Measurements from ENCODE around the gene EVC.
"Not testable (repeated sequence)": the region's sequence is repeated elsewhere in the genome, so short reads cannot be mapped to it uniquely, and the experiment has no call there.

The EVC gene

DNA sequence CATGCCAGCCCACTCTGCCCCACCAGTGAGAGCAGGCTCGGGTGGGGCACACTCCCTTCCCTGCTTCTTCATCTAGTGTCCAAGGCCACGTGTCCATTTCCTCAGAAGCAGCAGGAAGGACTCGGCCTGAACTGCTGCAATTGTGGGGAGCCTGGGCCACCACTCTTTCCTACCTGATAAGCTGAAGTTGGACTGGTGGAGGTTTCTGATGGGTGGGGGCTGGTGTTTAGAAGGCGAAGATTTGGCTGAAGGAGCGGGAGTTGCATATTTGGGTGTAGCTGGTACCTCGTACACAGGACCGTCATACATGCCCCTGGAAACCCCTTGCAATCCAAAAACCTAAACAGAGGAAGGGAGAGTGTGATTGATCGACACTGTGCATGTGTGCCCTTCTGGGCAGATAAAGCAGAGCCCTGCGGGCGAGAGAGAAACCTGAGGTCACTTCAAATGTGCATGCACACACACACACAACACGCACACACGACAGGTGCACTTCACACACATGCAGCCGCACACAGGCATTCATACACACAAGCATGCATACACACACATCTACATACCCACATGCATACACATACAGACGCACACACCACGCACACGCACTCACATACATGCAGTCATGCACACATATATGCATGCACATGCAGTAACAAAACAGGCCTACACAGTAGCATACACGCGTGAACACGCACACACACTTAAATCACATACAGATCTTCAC, 114.5 kb downstream of the EVC start:
- Mint-ChIP-seq H3K4me1 (ENCODE audit: low read depth) (peaks cover 4% of the 10 kb centered on the region), H3K27me3 (peaks cover 6% of the 10 kb centered on the region), H3K9me3 (no peaks in the 10 kb centered on the region), H3K27ac (no peak overlapping the region), H3K36me3 (ENCODE audit: low read depth) (no peaks in the 10 kb centered on the region), H3K4me3 (no peak overlapping the region)
- no peak for DNase-seq

DNA sequence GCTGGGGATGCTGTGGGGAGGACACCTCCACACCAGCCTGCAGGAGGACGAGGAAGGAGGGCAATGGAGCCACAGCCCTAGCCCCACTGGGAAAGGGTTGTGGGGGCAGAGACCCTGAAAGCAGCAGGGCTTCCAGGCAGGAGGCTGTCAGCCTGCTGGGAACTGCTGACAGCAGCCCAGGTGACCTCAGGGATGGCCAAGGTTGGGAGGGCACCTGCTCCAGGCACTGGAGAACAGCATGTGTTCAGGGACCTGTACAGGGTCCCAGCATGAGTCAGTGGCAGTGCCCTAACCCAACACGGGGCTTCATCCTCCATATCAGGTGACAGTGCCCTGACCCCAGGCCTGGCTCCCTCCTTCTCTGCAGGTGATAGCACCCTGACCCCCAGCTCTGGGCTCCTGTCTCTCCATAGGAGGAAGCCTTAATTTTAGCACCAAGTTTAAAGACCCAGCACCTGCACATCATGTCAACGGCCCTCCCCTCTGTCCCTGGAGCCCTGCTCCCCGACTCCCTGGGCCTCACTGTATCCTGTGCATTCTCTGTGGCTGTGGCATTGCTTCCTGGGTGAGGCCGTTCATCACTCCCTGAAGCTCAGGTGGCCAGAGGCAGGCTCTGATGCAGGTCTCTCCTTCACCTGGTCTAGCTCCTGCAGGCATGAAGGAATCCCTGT, 115.6 kb downstream of the EVC start:
- Mint-ChIP-seq H3K36me3 (ENCODE audit: low read depth) (no peaks in the 10 kb centered on the region), H3K27me3 (peaks cover 6% of the 10 kb centered on the region), H3K27ac (no peak overlapping the region), H3K9me3 (no peaks in the 10 kb centered on the region), H3K4me3 (no peak overlapping the region), H3K4me1 (ENCODE audit: low read depth) (peaks cover 4% of the 10 kb centered on the region)
- DNase-seq = no peak

DNA sequence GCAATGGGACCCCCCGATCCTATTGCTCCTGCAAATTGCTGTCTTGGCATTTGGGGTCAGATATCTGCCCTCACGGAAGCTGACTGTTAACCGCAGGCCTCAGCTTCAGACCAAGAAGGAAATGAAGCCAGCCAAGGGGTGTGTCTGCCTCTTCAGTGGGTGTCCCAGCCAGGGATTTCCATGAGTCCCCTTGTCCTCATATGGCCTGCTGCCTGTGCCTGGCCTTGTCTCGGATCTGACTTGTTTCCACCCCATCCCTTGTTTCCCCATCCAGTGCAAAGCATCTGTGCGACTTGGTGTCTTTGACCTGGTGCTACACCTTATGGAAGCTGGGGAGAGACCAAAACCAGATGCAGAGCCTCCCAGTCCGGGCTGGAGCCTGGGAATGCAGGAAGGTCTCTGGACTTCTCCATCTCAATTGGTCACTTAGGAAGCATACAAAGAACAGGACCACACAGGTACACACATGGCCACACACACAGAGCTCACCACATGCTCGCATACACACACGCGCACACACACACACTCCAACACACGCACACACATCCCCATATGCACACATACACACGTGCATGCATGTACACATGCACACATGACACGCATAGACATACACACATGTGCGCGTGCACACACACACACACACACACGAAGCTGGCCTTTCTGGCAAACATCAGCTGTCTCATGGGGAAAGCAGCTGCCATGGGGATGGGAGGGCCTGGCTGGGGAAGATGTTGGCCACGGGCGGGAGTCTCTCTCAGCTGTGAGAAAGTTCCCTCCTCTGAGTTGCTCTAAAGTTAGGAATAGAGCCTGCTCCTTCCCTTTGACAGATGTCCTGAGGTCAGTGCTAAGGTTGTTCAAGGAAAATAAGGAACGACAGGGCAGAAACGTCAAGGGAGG, 116.4 kb downstream of the EVC start:
- Mint-ChIP-seq H3K4me1 (ENCODE audit: low read depth) (peaks cover 4% of the 10 kb centered on the region), H3K4me3 (no peak overlapping the region), H3K27me3 (peaks cover 6% of the 10 kb centered on the region), H3K27ac (no peak overlapping the region), H3K9me3 (no peaks in the 10 kb centered on the region), H3K36me3 (ENCODE audit: low read depth) (no peaks in the 10 kb centered on the region)
- DNase-seq = no peak

DNA sequence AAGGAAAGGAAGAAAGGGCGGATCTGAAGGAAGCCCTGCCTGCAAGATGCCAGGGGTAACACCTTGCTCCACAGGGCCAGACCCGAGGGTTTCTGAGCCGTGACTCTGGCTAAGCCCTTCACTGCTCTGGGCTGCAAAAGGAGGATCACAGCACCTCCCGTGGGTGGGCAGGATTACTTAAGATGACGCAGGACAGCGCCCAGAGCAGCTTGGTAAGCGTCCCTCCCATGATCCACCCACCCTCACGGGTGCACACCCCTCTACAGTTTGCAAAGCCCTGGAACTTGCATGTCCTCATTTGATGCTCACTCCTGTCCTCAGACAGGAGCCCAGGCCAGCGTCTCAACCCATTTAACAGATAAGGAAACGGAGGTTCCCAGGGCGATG, 117.0 kb downstream of the EVC start:
- Mint-ChIP-seq H3K27me3 (peaks cover 6% of the 10 kb centered on the region), H3K9me3 (no peaks in the 10 kb centered on the region), H3K36me3 (ENCODE audit: low read depth) (no peaks in the 10 kb centered on the region), H3K27ac (no peak overlapping the region), H3K4me1 (ENCODE audit: low read depth) (peaks cover 4% of the 10 kb centered on the region), H3K4me3 (no peak overlapping the region)
- DNase-seq = no peak

DNA sequence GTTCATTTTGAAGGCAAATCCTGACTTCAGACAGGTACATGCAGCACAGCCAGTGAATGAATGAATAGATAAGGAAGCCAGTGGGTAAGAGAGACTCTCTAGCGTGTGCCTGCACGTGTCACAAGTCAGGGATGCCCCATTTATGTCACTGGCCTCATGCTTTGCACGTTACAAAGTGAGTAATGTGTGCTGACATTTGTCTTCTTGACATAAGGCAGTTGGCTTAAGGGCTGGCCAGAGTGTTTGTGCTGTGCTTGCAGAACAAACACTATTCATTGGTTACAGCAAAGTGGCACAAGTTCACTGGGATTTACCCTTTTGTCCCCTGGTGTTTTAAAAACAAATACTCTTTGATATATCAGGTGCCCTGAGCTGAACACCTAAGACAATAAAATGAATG, 125.9 kb downstream of the EVC start:
- Mint-ChIP-seq H3K27me3 (peaks cover 4% of the 10 kb centered on the region), H3K27ac (no peak overlapping the region), H3K4me1 (ENCODE audit: low read depth) (no peaks in the 10 kb centered on the region), H3K4me3 (no peak overlapping the region), H3K36me3 (ENCODE audit: low read depth) (no peaks in the 10 kb centered on the region), H3K9me3 (no peaks in the 10 kb centered on the region)
- DNase-seq = no peak

DNA sequence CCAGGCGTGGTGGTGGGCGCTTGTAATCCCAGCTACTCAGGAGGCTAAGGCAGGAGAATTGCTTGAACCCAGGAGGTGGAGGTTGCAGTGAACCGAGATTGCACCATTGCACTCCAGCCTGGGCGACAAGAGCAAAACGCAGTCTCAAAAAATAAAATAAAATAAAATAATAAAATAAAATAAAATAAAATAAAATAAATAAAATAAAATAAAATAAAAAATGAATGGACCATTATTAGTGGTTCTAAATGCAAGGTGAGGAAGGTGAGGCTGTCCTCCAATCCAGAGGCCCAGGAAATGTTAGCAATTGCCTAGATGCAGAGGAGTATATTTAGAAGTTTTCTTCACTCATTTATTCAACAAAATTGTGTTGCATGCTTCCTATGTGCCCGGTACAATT, 126.5 kb downstream of the EVC start:
- not testable (repeated sequence) for H3K27ac Mint-ChIP-seq; H3K4me3 Mint-ChIP-seq; H3K9me3 Mint-ChIP-seq; H3K4me1 Mint-ChIP-seq (ENCODE audit: low read depth); H3K27me3 Mint-ChIP-seq; DNase-seq; H3K36me3 Mint-ChIP-seq (ENCODE audit: low read depth)

DNA sequence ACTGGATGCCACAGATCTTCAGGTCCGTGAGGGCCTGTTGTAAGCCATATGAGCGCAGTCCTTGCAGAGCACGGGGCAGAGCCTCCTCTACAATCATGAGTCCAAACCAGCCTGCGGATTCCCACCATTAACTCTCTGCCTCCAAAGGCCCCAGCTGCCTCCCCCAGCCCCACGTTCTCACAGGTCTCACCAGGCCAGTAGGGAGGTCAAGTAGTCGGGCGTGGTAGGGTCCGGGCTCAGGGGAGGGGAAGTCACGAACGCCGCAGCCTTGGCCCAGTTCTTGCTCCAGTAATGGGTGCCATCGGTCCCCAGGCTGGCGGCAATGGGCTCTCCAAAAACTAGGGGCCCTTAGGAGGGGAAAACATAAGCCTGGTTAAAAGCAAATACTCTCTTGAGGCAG, 128.3 kb downstream of the EVC start:
- DNase-seq = no peak
- H3K27me3 Mint-ChIP-seq = no peaks in the 10 kb centered on the region
- H3K9me3 Mint-ChIP-seq = no peaks in the 10 kb centered on the region
- no peaks in the 10 kb centered on the region for H3K36me3 Mint-ChIP-seq (ENCODE audit: low read depth)
- H3K4me3 Mint-ChIP-seq = no peak overlapping the region
- H3K4me1 Mint-ChIP-seq (ENCODE audit: low read depth) = no peaks in the 10 kb centered on the region
- no peak overlapping the region for H3K27ac Mint-ChIP-seq

DNA sequence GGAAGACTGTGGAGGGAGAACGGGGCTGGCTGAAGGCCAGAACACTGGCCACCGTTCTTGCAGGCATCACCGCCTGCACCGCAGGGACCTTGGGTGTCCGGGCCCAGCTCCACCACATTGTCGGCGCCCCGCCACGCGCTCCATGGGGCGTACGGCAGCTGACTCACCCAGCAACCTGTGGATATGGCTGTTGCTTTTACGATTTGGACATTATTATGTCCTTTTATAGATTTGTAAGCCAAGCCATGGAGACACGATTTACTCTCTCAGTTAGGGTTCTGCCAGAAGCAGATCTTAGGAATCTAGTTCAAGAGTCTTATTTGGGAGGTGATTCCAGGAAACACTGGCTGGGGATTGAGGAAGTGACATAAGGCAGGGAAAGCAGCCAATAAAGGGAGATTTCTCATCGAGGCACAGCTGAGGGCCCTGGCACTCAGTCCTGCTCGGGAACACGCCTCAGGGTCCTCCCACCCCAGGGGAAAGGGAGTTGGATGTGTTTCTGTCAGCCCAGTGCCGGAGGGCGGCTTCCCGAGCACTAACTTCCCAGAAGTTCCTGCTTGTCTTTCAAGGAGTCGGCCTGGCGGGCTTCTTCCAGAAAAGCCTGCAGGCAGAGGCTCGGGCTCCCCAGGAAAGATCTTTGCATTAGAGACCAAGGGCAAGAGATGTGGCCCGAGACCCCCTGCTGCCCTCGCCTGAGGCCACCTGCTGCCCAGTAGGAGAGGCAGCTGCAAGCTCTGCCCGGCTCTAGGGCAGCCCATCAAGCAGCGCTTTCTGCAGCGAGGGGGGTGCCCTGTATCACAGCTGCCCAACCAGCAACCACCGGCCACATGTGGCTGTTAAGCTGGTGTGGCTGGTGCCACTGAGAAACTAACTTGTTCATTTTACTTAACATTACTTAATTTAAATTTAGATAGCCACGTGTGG, 129.0 kb downstream of the EVC start:
- Mint-ChIP-seq H3K36me3 (ENCODE audit: low read depth) (no peaks in the 10 kb centered on the region), H3K9me3 (no peaks in the 10 kb centered on the region), H3K27me3 (no peaks in the 10 kb centered on the region), H3K27ac (no peak overlapping the region), H3K4me3 (no peak overlapping the region), H3K4me1 (ENCODE audit: low read depth) (no peaks in the 10 kb centered on the region)
- DNase-seq = no peak

DNA sequence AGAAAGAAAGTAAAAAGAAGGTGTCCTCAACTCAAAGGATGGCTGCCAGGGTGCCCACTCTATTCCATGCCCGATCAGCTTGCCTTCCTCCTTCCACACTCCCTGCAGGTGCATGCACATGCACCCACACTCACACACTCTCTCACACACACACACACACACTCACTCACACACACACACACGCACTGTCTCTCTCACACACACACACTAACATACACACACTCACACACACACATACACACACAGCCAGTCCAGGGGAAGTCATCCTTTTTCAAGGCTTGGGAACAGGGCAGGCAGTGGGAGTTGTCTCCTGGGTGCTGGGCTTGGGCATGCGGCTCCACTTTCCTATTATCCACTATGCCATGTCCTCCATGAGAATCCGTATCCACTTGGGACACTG, 131.5 kb downstream of the EVC start:
- no peaks in the 10 kb centered on the region for H3K9me3 Mint-ChIP-seq
- no peak overlapping the region for H3K4me3 Mint-ChIP-seq
- no peaks in the 10 kb centered on the region for H3K4me1 Mint-ChIP-seq (ENCODE audit: low read depth)
- H3K27me3 Mint-ChIP-seq = peaks cover 3% of the 10 kb centered on the region
- no peak overlapping the region for H3K27ac Mint-ChIP-seq
- no peak for DNase-seq
- no peaks in the 10 kb centered on the region for H3K36me3 Mint-ChIP-seq (ENCODE audit: low read depth)

DNA sequence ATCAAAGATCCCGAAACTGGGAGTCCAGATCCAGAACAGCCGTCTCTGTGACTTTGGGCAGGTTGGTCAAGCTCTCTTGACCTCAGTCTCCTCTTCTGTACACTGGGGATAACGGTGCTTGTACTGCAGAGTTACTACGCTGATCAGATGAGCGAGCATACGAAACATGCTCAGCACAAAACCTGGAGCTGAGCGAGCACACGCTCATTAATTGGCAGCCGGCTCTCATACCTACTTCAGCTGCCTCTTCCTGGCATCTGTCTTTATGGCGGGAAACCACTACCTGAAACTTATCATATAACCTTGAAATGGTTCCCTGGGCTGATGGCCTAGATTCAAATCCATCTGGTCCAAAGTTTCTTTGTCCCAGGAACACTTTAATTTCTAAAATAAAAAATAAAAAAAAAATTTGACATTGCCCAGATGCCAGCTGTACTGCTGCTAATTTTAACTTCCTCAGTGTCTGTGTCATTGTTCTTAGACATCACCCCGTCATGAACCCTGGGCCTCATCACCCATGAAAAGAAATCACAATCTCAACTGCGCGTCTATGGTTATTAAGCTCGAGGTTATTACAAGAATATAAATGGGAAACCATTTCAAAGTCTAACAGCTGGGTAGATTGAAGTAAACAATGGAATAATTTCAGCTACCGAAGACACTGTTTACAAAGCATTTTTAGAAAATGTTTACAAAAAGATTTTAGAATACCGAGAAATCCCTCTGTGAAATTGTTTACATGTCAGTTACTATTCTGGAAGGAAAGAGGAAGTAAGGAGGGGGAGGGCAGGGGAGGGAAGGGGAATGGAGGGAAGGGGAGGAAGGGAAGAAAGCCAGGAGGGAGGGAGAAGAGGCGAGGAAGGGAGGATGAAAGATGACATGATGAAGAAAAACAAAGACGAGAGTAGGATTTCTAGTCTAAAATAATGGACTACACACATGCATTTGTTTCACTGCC, 132.9 kb downstream of the EVC start:
- Mint-ChIP-seq H3K4me3 (no peak overlapping the region), H3K27me3 (peaks cover 10% of the 10 kb centered on the region), H3K9me3 (no peaks in the 10 kb centered on the region), H3K36me3 (ENCODE audit: low read depth) (no peaks in the 10 kb centered on the region), H3K4me1 (ENCODE audit: low read depth) (no peaks in the 10 kb centered on the region), H3K27ac (no peak overlapping the region)
- no peak for DNase-seq

DNA sequence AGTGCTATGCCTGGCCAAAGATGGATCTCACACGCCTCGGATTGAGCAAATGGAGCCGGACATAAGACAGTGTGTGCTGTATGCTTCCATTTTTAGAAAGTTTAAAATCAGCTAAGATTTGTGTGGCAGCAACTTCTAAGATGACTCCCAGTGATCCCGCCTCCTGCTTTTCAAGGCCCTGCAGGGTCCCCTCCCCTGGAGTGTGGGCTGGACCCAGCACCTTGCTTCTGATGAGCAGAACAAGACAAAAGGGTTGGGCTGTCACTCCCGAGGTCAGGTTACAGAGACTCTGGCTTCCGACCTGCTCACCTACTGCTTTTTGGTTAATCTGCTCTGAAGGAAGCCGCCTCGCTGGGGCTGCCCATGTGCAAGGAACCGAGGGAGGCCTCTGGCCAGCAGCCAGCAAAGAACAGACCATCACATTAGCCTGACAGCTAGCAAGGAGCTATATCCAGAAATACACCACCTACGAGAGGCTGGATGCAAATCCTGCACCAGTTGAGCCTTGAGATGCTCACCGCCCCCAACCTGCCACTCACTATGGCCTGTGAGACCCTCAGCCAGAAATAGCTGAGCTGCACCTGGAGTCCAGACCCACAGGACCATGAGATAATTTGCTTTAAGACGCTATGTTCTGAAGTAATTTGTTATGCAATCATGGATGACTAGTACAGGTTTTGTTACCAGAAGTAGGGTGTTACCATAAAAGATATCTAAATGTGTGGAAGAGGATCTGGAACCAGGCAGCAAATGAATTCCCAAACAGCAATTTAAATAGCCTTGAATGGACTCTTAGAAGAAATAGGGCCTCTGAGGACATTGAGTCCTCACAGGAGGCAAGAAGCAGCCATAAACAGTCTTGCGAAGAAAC, 134.3 kb downstream of the EVC start:
- no peaks in the 10 kb centered on the region for H3K36me3 Mint-ChIP-seq (ENCODE audit: low read depth)
- no peak overlapping the region for H3K4me3 Mint-ChIP-seq
- peaks cover 13% of the 10 kb centered on the region for H3K27me3 Mint-ChIP-seq
- no peaks in the 10 kb centered on the region for H3K4me1 Mint-ChIP-seq (ENCODE audit: low read depth)
- H3K27ac Mint-ChIP-seq = no peak overlapping the region
- no peak for DNase-seq
- no peaks in the 10 kb centered on the region for H3K9me3 Mint-ChIP-seq

DNA sequence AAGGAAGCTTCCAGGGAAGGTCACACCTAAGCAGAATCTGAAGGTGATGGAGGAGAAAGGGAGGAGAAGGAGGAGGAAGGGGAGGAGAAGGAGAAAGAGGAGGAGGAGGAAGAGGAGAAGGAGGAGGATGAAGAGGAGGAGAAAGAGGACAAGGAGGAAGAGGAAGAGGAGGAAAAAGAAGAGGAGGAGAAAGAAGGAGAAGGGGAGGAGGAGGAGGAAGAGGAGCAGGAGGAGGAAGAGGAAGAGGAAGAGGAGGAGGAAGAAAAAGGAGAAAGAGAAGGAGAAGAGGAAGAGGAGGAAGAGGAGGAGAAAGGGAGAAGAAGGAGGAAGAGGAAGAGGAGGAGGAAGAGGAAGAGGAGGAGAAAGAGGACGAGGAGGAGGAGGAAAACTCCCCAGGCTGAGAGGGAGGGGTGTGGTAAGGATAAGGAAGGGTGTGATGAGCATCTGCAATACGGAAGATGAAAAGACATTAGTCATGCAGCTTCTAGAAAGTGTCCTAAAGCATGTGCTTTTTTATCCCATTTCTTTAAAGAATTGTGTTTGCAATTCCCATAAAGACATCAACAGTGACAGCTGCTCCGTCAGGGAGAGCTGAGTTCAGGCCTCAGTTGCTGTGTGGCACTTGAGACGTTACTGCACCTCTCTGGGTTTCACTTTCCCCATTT, 140.8 kb downstream of the EVC start:
- Mint-ChIP-seq H3K36me3 (ENCODE audit: low read depth) (no peaks in the 10 kb centered on the region), H3K4me3 (no peak overlapping the region), H3K27ac (no peak overlapping the region), H3K9me3 (no peaks in the 10 kb centered on the region), H3K4me1 (ENCODE audit: low read depth) (no peaks in the 10 kb centered on the region), H3K27me3 (peaks cover 18% of the 10 kb centered on the region)
- DNase-seq = no peak
